HG03469 (cell line): ENCODE measurements around the gene LACTB.

Experiments
- ATAC-seq: cut with Tn5 transposase; IDR thresholded peaks from one replicate; pipeline ENCODE4 v1.9.1; 2021; ENCODE audit warnings: mild to moderate bottlenecking, moderate library complexity, moderate number of reproducible peaks; ENCODE audit not compliant: unreplicated experiment

Gene LACTB, protein sequence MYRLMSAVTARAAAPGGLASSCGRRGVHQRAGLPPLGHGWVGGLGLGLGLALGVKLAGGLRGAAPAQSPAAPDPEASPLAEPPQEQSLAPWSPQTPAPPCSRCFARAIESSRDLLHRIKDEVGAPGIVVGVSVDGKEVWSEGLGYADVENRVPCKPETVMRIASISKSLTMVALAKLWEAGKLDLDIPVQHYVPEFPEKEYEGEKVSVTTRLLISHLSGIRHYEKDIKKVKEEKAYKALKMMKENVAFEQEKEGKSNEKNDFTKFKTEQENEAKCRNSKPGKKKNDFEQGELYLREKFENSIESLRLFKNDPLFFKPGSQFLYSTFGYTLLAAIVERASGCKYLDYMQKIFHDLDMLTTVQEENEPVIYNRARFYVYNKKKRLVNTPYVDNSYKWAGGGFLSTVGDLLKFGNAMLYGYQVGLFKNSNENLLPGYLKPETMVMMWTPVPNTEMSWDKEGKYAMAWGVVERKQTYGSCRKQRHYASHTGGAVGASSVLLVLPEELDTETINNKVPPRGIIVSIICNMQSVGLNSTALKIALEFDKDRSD

DNA sequence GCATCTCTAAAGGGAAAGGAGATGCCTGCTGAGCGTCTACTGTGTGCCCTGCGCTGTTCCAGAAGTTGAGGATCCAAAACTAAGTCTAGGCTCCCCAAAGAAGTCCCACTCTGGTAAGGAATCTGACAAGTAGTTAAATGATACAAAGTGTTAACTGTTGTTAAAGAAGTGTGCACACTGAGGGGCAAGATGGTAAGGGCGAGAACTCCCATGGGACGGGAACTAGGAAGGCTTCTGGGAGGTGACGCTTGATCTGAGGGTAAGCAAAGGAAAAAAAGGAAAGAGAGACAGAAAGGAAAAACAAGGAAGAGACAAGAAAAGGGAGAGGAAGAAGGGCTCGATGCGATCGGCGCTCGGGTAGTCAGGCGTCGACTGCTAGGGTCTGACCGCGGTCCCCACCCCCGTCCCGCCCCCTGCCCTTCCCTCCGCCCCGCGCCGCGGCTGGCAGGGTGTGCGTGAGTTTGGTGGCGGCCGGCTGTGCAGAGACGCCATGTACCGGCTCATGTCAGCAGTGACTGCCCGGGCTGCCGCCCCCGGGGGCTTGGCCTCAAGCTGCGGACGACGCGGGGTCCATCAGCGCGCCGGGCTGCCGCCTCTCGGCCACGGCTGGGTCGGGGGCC lies at the start of gene LACTB:
TSS of gene LACTB (plus strand) at position 480 of the 620 bp plus-strand sequence. CDS start at position 491, 11 bp downstream.
- ATAC-seq, result peak; percentile 54

DNA sequence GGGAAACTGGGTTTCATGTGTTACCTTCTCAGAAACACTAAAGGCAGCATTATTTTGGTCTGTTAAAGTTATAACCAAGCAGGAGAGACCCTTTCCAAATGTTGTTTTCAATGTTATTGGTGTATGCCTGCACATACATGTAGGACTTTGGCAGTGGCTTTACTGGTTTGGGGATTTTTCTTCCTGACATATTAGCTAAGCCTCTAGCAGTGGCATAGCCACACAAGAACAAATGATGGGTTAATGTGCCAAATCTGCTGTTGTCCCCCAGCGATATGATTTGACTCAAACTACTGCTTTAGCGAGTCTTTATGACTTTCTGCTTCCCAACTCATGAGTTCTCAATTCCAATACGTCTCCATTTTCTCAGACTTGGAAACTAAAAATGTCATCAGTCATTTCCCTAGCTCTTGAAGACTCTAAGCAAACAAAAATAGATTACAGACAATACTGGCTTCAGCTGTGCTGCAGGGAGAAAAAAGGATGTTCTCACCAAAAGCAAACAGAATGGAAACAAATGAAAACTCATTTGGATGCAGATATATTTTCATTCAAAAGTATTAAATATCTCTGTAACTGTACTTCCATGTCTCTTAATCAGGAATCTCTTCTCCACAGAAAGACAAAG lies 49.5 kb upstream of the LACTB start:
- ATAC-seq, result no peak

DNA sequence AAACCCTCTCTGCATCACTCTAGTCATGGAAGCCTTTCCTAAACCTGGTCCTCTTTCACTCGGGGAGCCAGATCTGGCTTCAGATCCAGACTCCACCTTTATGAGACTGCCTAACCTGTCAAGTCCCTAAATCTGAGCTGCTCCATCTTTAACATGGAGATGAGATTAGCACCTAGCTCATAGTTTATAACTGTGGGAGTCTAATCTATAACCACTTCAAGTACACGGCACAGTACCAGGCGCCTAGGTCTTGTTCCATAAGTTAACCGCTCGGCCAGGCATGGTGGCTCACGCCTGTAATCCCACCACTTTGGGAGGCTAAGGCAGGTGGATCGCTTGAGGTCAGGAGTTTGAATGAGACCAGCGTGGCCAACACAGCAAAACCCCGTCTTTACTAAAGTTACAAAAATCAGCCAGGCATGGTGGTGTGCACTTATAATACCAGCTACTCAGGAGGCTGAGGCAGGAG lies 48.8 kb upstream of the LACTB start:
- ATAC-seq, result no peak

DNA sequence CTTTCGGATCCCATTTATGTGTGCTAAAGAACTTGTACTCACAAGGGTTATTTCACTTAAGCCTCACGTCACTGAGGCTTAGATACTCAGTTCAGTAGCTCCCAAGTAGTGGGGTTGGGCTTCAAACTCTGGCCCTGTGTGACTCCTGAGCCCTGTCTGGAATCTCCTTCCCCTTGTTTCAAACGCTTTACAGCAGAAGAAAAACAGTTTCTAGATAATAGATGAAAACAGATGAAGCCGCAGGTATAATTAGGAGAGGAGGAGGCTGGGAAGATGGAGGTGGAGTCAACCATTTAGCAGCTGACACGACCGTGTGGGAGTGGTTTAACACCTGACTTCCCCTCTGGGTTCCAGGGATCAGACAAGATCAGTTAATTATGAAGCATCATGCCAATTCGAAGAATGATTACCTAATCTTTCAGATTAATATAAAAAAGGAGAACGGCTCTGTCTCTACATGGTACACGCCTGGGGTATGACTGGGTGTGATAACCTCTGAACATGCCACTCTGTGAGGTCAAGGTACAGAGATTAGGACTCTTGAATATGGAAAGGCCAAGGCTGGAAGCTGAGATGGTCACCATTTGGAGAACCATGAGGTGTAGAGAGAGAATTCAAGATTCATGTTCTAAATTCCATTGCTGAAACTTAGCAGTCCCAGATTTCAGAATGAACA lies 48.0 kb upstream of the LACTB start:
- ATAC-seq, result no peak

DNA sequence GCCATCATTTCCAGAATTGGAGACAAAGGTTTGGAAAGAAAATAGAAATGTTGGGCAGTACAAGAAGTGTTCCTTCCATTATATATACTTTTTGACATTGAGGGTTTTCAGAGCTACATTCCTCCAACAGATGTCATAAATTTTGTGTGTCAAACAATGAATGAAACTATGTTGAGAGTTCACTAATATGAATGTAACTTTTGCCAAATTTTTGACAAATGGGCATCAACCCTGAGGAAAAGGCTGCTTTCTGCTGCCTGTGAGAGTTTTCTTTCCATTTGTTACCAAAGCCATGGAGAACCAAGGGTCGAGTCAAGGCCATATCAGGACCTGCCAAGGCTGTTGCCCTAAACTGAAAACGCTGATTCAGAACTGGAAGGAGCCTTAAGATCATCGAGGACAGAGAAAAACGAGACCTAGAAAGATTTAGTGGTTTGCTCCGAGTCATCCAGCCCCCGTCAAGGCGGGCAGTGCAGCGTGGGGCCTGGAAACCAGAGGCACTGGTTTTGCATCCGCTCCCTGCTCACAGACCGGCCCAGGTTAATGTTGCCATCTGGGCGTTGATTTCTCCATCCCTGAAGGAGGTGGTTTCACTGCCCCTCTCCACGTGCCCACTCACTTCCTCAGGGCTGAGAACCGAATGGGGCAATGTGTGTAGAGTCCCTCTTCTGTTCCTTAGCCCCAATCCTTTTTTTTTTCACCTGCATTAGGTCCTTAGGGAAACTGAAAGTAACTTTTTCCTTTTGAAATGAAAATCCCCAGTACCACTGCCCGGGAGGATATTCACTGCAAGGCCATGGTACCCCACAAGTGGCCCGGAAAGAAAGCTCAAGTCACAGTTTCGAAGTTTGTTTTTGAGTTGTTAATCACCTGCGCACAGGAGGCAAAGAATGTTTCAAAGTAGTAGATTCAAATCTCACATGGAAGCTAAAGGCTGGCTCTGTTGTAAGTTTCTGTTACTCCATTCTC lies 46.4 kb upstream of the LACTB start:
- no peak for ATAC-seq

DNA sequence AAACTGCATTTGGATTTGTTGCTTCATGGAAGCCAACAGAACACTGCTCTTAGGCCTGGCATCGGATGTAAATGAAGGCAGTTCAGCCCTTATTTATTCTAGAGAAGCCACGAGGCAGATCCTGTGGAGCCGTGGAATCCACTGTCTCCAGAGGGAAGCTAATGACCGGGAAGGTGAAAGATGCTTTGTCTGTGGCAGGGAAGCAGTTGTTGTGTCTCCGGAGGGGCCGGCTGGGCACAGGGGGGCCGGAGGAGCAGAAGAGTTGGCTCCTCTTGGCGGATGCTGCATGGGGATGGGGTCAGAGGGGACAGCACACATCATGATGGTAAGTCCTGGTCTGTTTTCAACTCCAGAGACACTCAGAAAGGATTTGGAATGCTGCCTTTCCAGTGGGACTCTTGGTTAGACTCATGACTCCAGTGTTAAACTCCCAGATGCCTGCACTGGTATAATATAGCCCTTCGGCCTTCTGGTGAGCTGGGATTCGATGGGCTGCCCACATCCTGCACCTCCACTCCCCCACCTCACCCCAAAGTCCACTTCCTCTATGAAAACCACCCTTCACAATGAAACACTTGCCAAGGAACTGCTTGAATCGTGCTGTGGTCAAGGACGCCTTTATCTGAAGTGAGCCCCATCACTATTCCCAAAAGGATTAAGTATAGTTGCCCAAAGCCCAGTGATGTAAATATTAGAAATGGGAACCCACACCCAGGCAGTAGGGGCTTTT lies 45.5 kb upstream of the LACTB start:
- ATAC-seq, result no peak

DNA sequence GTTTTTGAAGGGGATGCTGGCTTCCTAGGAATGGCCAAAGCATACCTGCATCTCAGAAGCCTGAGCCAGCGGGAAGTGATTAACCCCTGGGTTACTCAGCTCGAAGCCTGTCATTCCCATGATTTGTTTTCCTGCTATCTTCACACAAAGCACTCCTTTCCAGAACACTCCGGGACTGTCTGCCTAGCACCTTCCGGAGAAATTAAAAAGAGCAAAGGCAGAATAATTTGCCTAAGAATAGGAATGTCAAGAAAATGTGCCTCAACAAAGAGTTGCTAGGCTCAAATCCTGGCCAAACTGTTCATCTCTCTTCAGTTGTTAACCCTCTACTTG lies 45.0 kb upstream of the LACTB start:
- no peak for ATAC-seq

DNA sequence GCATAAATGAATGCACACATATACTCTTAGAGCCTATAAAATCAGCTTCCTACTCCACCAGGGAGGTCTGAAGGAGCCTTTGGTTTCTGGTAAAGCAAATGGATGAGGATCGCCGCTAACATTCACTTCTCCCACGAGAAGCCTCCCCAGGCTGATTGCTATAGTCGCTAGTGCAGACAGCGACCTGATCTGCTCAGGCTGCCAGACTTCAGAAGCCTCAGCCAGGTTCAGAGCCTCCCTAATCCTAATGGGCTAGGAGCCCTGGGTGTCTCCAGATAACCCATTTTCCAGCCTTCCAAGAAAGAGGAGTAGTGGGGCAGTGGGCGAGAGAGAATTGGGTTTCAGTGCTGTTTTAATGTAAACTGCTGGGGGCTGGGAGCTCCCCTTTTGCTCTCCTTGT lies 43.7 kb upstream of the LACTB start:
- no peak for ATAC-seq

DNA sequence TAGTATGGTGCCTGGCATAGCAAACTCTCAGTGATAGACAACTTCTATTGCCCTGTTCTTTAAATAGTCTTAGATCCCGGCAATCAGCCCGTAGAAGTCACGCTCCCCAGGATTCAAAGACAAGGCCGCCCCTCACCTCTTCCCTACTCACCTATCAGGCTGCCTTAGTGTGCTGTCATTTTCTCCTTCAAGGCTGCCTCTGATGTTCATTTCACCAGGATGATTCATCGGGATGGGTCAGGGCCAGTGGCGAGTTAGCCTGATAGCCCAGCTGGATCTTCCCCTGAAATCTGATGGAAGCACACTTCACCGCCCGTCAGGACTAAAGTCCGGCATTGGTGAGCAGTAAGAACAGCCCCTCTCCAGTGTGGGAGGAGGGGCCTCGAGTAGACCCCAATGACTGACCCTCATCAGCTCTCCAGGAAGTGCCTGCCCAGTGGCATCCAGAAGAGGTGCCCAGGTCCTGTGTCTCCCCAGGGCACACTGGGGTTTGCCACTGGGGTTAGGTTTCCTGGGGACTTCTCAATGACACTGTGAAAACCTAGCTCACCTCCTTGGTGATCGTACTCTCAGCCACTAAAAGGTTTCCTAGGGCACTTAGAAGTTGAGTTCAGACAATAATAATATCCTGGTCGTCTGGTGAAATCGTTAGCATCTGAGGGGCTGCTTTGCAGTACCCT lies 41.6 kb upstream of the LACTB start:
- no peak for ATAC-seq

DNA sequence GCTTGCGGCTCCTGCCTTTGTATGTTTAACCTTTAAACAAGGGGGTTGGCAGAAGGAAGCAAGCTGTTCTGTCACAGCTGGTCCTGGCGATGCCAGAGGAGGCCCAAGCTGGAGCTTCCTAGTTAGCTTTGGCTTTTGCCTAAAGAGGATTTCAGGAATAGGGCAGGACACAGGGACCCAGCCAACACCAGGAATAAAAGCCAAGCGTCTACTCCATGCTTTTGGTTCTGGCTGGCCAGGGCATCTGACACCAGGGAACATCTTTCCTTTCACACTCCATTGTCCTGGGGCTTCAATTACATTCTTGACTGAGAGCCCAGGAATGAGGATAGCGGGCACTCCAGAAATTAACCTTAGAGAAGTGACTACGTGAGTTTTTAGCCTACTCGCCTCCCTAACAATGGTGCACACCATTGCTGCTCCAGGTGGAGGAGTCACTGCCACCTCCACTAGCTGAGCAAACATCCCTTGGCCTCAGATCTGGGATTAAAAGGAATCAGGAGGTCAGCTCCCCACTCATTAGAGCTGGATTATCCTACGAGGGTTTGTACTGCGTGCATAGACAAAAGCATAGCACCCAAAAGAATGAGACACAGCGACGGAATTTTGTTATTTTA lies 40.9 kb upstream of the LACTB start:
- ATAC-seq, result no peak

DNA sequence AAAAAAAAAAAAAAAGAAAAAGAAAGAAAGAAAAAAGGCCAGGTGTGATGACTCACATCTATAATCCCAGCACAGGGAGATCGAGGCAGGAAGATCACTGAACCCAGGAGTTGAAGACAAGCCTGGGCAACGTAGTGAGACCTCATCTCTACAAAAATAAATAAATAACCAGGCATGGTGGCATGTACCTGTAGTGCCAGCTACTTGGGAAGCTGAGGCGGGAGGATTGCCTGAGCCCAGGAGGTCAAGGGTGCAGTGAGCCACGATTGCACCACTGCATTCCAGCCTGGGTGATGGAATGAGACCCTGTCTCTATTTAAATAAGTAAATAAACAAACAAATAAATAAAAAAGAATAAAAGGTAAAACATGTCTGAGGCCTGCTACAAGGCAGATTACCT lies 39.3 kb upstream of the LACTB start:
- no peak for ATAC-seq

DNA sequence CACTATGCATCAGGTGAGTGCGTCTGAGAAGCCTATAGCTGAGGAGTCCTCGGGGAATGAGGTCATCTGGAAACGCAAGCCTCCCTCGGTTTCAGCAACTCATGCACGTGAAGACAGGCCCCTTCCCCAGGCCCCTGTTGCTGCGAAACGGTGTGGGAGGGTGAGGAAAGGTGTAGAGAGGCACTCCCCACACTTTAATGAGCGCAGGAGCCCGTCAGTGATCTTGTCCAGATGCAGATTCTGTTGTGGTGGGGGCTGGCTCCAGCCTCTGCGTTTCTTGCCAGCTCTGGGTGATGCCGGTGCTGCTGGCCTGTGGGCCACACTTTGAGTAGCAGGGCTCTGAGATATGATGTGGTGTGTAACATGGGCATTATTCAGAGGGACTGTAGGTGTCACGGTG lies 38.6 kb upstream of the LACTB start:
- ATAC-seq, result no peak

DNA sequence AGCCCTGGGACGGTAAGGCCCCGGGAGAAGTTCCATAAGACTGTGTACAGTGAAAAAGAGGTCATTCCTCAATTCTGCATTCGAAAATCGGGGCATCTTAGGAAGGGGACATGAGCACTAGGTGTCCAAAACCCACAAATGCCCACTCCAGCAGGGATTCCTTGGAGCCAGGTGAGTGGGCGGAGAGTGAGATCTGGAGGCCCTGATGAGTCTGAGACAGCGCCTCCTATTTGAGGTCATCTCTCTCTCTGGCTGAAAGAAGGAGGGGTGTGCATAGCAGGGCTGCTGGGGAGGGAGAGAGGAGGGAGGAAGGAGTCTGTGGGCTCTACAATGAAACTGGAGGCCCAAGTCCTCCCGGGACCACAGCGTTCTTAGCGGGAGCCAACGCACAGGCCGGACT lies 38.1 kb upstream of the LACTB start:
- ATAC-seq, result no peak

DNA sequence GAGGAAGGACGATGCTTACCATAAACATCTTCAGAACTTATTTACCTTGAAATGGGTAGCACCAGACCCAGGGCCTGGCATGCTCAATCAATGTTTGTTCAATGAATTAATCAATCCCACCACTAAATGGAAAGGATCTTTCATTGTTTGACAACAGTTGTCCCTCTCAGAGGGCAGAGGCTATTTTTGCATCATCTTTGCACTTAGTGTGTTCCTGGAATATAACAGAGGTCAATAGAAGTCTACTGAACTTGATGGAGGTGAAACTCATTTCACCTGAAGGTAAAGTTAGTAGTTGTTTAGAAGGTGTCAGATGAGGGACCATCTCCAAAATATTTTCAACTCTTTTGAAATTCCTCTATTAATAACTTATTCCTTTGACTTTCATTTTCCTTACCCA lies 36.9 kb upstream of the LACTB start:
- ATAC-seq, result no peak

DNA sequence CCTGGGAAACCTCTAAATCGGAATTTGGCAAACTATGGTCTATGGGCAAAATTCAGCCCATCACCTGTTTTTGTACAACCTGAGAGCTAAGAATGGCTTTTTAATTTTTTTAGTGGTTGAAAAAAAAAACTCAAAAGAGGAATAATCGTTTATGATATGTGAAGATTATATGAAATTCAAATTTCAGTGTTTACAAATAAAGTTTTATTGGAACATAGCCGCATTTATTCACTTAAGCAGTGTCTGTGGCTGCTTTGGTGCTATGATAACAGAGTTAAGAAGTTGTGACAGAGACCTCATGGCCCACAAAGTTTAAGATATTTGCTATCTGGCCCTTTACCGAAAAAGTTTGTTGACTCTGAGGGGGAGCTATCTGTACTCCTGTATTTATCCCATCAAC lies 36.4 kb upstream of the LACTB start:
- ATAC-seq, result no peak

DNA sequence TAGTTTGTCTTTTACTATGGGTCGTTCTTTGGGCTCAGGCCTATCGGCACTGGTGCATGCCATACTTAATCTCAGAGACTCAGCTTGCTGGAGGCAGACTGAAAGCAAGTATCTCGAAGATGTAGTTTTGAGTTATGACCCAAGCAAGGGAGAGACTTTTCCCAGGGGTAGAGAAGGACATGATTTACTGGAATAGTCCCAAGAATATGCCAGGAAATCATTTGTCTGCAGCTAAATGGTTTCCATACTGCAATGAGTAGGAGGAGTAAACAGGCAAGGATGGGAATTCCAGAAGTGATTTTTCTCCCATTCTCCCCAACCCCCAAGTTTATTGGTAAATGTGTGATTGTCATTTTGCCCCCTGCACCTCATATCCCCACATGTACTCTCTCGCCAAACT lies 35.4 kb upstream of the LACTB start:
- no peak for ATAC-seq

DNA sequence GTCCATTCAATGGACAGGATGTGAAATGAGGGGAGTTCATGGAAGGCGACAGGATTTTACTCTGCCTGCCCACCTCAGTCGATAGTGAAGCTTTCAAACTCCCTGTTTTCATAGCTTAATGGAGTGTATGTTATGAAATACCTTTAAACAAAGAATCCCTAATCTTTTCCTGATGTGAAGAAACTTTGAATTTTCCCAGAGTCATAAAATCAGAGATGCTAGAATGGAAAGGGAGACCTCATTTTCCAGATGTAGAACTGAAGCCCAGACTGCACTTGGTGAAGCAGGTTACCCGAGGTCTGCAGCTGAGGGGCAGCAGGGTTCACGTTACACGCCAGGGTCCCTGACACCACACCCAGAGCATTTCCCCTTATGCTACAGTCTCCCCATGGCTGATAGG lies 34.7 kb upstream of the LACTB start:
- no peak for ATAC-seq

DNA sequence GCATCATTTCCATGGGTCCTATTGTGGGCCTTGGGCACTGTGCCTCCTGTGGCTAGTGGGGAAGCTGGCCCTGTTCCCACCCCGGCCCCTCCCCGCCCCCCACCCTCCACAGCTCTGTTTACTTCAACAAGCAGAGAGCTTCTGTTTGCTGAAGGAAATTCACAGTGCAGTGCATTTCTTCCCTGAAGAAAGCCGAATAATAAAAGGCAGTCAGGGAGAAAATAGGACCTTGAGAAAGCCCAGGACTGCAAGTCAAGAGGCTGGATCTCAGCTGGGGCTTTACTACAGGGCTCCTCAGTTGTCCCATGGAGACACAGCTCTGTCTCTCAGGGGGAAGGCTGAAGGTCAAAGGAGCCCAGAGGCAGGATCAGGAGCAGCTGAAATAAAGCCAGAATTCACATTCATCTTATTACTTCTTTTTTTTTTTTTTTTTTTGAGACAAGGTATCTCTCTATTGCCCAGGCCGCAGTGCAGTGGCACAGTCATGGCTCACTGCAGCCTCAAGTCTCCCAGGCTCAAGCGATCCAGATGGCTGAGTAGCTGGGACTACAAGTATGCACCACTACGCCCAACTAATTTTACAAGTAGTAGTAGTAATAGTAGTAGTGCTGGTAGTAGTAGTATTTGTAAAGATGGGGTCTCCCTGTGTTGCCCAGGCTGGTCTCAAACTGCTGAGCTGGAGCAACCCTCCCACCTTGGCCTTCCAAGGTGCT lies 33.0 kb upstream of the LACTB start:
- no peak for ATAC-seq
